GM13976 (cell line): ENCODE data around the gene NLRC3.

Experiments used
- DNase-seq: peaks from one replicate; pipeline ENCODE4 v3.0.0; 2012; ENCODE audit warnings: low spot score
- CTCF ChIP-seq: IDR thresholded peaks from 2 replicates; pipeline ENCODE4 v1.5.1; 2012; ENCODE audit warnings: borderline replicate concordance, mild to moderate bottlenecking; ENCODE audit not compliant: insufficient read depth; ENCODE audit errors: extremely low read depth, missing control alignments, control extremely low read depth
- in situ Hi-C: fragments of 300-500 bp; cut with MboI; formaldehyde crosslinking; loops from one replicate; pipeline ENCODE4 v1.12.0; 2022; ENCODE audit warnings: low sequenced_read_pairs, mixed read lengths, inconsistent platforms; ENCODE audit not compliant: unreplicated experiment

The NLRC3 gene

GRCh38 chr16:3580686-3581085 lies 3.5 kb upstream of the NLRC3 start:
- no peak for TF ChIP-seq CTCF
- in situ Hi-C loops: no loop called here
- no peak for DNase-seq

GRCh38 chr16:3580251-3580651 lies 3.0 kb upstream of the NLRC3 start:
- in situ Hi-C loops: no loop called here
- no peak for TF ChIP-seq CTCF
- DNase-seq: no peak

- in situ Hi-C loops: no loop called here
- TF ChIP-seq CTCF: no peak
Observed at GRCh38 chr16:3579776-3580175, 2.6 kb upstream of the NLRC3 start.

GRCh38 chr16:3578610-3579551 lies 1.7 kb upstream of the NLRC3 start:
- no peak for TF ChIP-seq CTCF
- DNase-seq: peak; percentile 85
- in situ Hi-C loops: no loop called here

More at GRCh38 chr16:3579776-3580175, 2.6 kb upstream of the NLRC3 start:
- DNase-seq: no peak

- TF ChIP-seq CTCF: no peak
- no peak for DNase-seq
- in situ Hi-C loops: no loop called here
Observed at GRCh38 chr16:3578121-3578520, 918 bp upstream of the NLRC3 start.

GRCh38 chr16:3576211-3576610 lies 992 bp downstream of the NLRC3 start:
- no peak for TF ChIP-seq CTCF
- in situ Hi-C loops: no loop called here
- DNase-seq: no peak
